HEK293 (cell line): ENCODE data around the gene KLF13.

Source experiments
- CTCF ChIA-PET: fragments of 350-600 bp; formaldehyde crosslinking; extraction: SDS; loops from one replicate; lab custom pipeline; 2021; ENCODE audit warnings: antibody characterized with exemption; lab: Yijun Ruan, JAX
- POLR2A ChIA-PET: fragments of 300-600 bp; formaldehyde crosslinking; extraction: SDS; loops from one replicate; lab custom pipeline; 2020; ENCODE audit warnings: antibody characterized with exemption, inconsistent platforms; lab: Yijun Ruan, JAX
- H3K27ac ChIP-seq: fragments of 200-500 bp; sonication (Bioruptor generic); 2 replicates; pipeline ENCODE4 v1.5.1; 2014; ENCODE audit warnings: low read depth, low read length, control low read depth, inconsistent platforms; ENCODE audit errors: extremely low read depth
- H3K36me3 ChIP-seq, 2 experiments: fragments of 200-500 bp in 1 of 2; sonication (Bioruptor generic) in 1 of 2; 1 replicate in 1 of 2; 2 replicates in 1 of 2; pipeline ENCODE4 v1.5.1; 2014 to 2017; ENCODE audit warnings: inconsistent platforms in 2 of 2, low read length in 2 of 2; ENCODE audit not compliant: control insufficient read depth in 2 of 2, insufficient read depth in 1 of 2
- H3K4me1 ChIP-seq: fragments of 200-500 bp; sonication (Bioruptor generic); 2 replicates; pipeline ENCODE4 v1.5.1; 2014; ENCODE audit warnings: mild to moderate bottlenecking, low read length, inconsistent platforms; ENCODE audit not compliant: control insufficient read depth, insufficient read depth
- H3K4me3 ChIP-seq: 2 replicates; pipeline ENCODE4 v1.5.1; 2011; ENCODE audit warnings: low read depth, mild to moderate bottlenecking, control low read depth, low read length, moderate library complexity
- H3K9me3 ChIP-seq: fragments of 200-500 bp; sonication (Bioruptor generic); 2 replicates; pipeline ENCODE4 v1.5.1; 2014; ENCODE audit warnings: low read depth, low read length, inconsistent platforms; ENCODE audit not compliant: control insufficient read depth, insufficient read depth
- EGR2 ChIP-seq: fragments of 450-650 bp; formaldehyde crosslinking; IDR thresholded peaks from 2 replicates; pipeline ENCODE4 v1.5.1; 2016; ENCODE audit warnings: low read depth, missing biosample characterization, missing genetic modification characterization
- GLI2 ChIP-seq: fragments of 450-650 bp; formaldehyde crosslinking; IDR thresholded peaks from 2 replicates; pipeline ENCODE4; 2017; ENCODE audit warnings: missing biosample characterization, missing genetic modification characterization, low read depth, borderline replicate concordance
- GLIS1 ChIP-seq: fragments of 450-650 bp; formaldehyde crosslinking; IDR thresholded peaks from 2 replicates; pipeline ENCODE4 v1.5.1; 2016; ENCODE audit warnings: missing biosample characterization, missing genetic modification characterization
- GLIS2 ChIP-seq: fragments of 450-650 bp; formaldehyde crosslinking; IDR thresholded peaks from 2 replicates; pipeline ENCODE4 v1.5.1; 2016; ENCODE audit warnings: missing biosample characterization, missing genetic modification characterization
- KLF1 ChIP-seq: fragments of 450-650 bp; formaldehyde crosslinking; IDR thresholded peaks from 2 replicates; pipeline ENCODE4 v1.5.1; 2016; ENCODE audit warnings: missing biosample characterization, missing genetic modification characterization
- KLF10 ChIP-seq: fragments of 450-650 bp; IDR thresholded peaks from 2 replicates; pipeline ENCODE4 v1.5.1; 2018; ENCODE audit warnings: missing biosample characterization, mild to moderate bottlenecking, missing genetic modification characterization
- KLF9 ChIP-seq: fragments of 450-650 bp; formaldehyde crosslinking; IDR thresholded peaks from 2 replicates; pipeline ENCODE4 v1.5.1; 2016; ENCODE audit warnings: missing biosample characterization, missing genetic modification characterization, low read depth
- PBX3 ChIP-seq: sonication (generic); formaldehyde crosslinking; IDR thresholded peaks from 2 replicates; pipeline ENCODE4 v1.8.1; 2022; ENCODE audit warnings: mild to moderate bottlenecking, moderate library complexity, missing genetic modification reagents
- SP2 ChIP-seq: fragments of 450-650 bp; formaldehyde crosslinking; IDR thresholded peaks from 2 replicates; pipeline ENCODE4 v1.5.1; 2016; ENCODE audit warnings: missing biosample characterization, missing genetic modification characterization
- SP7 ChIP-seq: fragments of 450-650 bp; formaldehyde crosslinking; IDR thresholded peaks from 2 replicates; pipeline ENCODE4 v1.5.1; 2016; ENCODE audit warnings: missing biosample characterization, missing genetic modification characterization
- ZFHX2 ChIP-seq: fragments of 450-650 bp; formaldehyde crosslinking; conservative IDR thresholded peaks from 2 replicates; pipeline ENCODE4 v1.5.1; 2016; ENCODE audit warnings: missing biosample characterization, missing genetic modification characterization
- ZFP69B ChIP-seq: fragments of 450-650 bp; formaldehyde crosslinking; IDR thresholded peaks from 2 replicates; pipeline ENCODE4 v1.5.1; 2016; ENCODE audit warnings: missing biosample characterization, missing genetic modification characterization
- ZIC2 ChIP-seq: fragments of 450-650 bp; formaldehyde crosslinking; IDR thresholded peaks from 2 replicates; pipeline ENCODE4 v1.5.1; 2016; ENCODE audit warnings: missing biosample characterization, missing genetic modification characterization
- ZNF121 ChIP-seq: fragments of 450-650 bp; formaldehyde crosslinking; IDR thresholded peaks from 2 replicates; pipeline ENCODE4 v1.5.1; 2016; ENCODE audit warnings: missing biosample characterization, missing genetic modification characterization
- ZNF16 ChIP-seq: fragments of 450-650 bp; formaldehyde crosslinking; IDR thresholded peaks from 2 replicates; pipeline ENCODE4 v1.5.1; 2016; ENCODE audit warnings: low read depth, missing biosample characterization, missing genetic modification characterization
- ZNF18 ChIP-seq: fragments of 450-650 bp; formaldehyde crosslinking; IDR thresholded peaks from 2 replicates; pipeline ENCODE4 v1.5.1; 2016; ENCODE audit warnings: missing biosample characterization, missing genetic modification characterization
- ZNF2 ChIP-seq: fragments of 450-650 bp; formaldehyde crosslinking; IDR thresholded peaks from 2 replicates; pipeline ENCODE4 v1.5.1; 2016; ENCODE audit warnings: missing biosample characterization, missing genetic modification characterization
- ZNF211 ChIP-seq: fragments of 450-650 bp; formaldehyde crosslinking; IDR thresholded peaks from 2 replicates; pipeline ENCODE4 v1.5.1; 2016; ENCODE audit warnings: low read depth, missing biosample characterization, missing genetic modification characterization
- ZNF223 ChIP-seq: fragments of 450-650 bp; formaldehyde crosslinking; IDR thresholded peaks from 2 replicates; pipeline ENCODE4 v1.5.1; 2016; ENCODE audit warnings: missing biosample characterization, missing genetic modification characterization
- ZNF248 ChIP-seq: fragments of 450-650 bp; formaldehyde crosslinking; IDR thresholded peaks from 2 replicates; pipeline ENCODE4 v1.5.1; 2017; ENCODE audit warnings: missing biosample characterization, missing genetic modification characterization
- ZNF335 ChIP-seq: fragments of 450-650 bp; formaldehyde crosslinking; conservative IDR thresholded peaks from 2 replicates; pipeline ENCODE4 v1.5.1; 2016; ENCODE audit warnings: missing biosample characterization, missing genetic modification characterization
- ZNF433 ChIP-seq: fragments of 450-650 bp; formaldehyde crosslinking; IDR thresholded peaks from 2 replicates; pipeline ENCODE4 v1.5.1; 2016; ENCODE audit warnings: missing biosample characterization, missing genetic modification characterization, low read depth
- ZNF501 ChIP-seq: fragments of 450-650 bp; formaldehyde crosslinking; IDR thresholded peaks from 2 replicates; pipeline ENCODE4 v1.5.1; 2016; ENCODE audit warnings: missing biosample characterization, missing genetic modification characterization
- ZNF701 ChIP-seq: fragments of 450-650 bp; formaldehyde crosslinking; IDR thresholded peaks from 2 replicates; pipeline ENCODE4 v1.5.1; 2016; ENCODE audit warnings: missing biosample characterization, missing genetic modification characterization
- ZNF791 ChIP-seq: fragments of 450-650 bp; formaldehyde crosslinking; IDR thresholded peaks from 2 replicates; pipeline ENCODE4 v1.5.1; 2016; ENCODE audit warnings: missing biosample characterization, missing genetic modification characterization
- ZSCAN30 ChIP-seq: fragments of 450-650 bp; IDR thresholded peaks from 2 replicates; pipeline ENCODE4 v1.5.1; 2018; ENCODE audit warnings: missing biosample characterization, mild to moderate bottlenecking, missing genetic modification characterization, moderate library complexity
- TF ChIP-seq, protein P1 (sequence below): fragments of 450-650 bp; formaldehyde crosslinking; IDR thresholded peaks from 2 replicates; pipeline ENCODE4 v1.5.0; 2017; ENCODE audit warnings: missing biosample characterization, missing genetic modification characterization, borderline replicate concordance
- TF ChIP-seq, protein P2 (sequence below): fragments of 450-650 bp; formaldehyde crosslinking; IDR thresholded peaks from 2 replicates; pipeline ENCODE4 v1.5.1; 2016; ENCODE audit warnings: missing biosample characterization, missing genetic modification characterization

Gene KLF13

DNA sequence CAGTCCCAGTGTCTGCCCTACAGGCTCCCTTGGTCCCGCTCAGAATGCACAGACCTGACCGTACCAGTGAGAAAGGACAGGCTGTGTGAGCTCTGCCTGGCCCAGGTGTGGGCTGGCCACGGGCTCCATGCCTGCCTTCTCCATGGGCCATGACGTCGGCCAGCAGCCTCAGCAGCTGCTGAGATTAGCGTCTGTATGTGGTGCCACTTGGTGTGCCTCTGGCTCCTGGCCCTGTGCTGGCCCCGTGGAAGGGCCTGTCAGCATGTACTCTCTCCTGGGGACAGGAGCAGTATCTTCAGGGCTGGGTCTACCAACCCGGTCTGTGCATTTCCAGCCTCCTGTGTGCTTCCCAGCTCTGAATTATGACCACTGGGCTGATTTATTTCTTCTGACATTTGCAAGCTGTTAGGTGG is 25.7 kb downstream of the KLF13 start:
- peaks cover 14% of the 10 kb centered on the region for H3K4me1 ChIP-seq
- POLR2A ChIA-PET: no interaction called here
- H3K9me3 ChIP-seq: no peaks in the 10 kb centered on the region
- no peak overlapping the region for H3K4me3 ChIP-seq
- H3K27ac ChIP-seq: peak overlapping the region; percentile 81; the same call in 1 of the 2 replicates
- CTCF ChIA-PET: interaction anchor here (0.6 to 1.2 kb wide), 2 partner anchors 86 to 137 kb away, joined by 3 read pairs; no protein-coding TSS in a partner anchor
- TF ChIP-seq SP2 (tag by site-specific recombination): no peak
- TF ChIP-seq PBX3: no peak
- TF ChIP-seq ZNF121: no peak
- TF ChIP-seq ZNF248: no peak
- no peak for TF ChIP-seq ZNF16 (tag by site-specific recombination)
- no peak for TF ChIP-seq ZNF433
- no peak for TF ChIP-seq ZNF223 (tag by site-specific recombination)
- TF ChIP-seq ZIC2 (tag by site-specific recombination): peak; percentile 51
- TF ChIP-seq GLIS1 (tag by site-specific recombination): peak; percentile 23; the same call in 1 of the 2 replicates
- H3K36me3 ChIP-seq: no peaks in the 10 kb centered on the region

DNA sequence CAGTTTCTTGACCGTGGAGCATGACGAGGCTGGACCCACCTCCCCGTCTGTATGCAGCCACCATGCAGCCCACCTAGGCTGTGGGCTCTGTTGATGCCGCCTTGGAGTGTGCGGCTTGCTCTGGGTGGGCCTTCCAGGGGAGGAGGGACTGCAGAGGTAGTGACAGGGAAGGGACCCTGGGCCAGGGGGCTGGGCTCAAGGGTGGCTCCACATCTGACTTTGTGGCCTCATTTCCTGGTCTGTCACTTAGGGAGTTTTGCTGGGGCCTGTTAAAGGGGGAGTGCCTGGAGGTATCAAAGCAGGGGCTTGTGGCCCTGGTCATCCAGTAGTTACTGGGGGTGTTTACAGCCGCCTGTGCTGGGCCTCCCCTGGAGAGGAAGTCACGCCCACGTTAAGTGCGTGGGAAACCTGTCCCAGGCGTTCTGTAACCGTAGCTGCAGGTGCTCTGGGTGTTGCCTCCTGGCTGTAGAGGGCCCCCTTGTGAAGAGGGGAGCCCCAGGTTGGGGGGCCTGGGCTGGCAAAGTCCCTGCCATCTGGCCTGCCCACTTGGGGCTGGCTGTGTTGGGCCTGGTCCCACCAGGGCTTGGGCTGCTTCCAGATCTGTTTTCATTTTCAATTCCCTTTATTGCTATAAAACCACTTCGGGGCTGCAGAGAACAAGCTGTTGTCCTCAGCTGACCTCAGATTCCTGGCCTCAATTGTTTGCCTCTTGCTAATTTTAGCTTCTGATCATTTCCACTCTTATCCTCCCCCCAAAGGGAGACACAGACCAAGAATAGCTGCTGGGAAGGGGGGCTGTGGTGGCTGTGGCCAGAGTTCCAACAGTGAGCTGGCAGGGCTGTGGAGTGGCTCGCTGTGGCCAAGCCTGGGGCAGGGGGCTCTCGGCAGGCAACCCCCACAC is 26.5 kb downstream of the KLF13 start:
- peaks cover 14% of the 10 kb centered on the region for H3K4me1 ChIP-seq
- H3K4me3 ChIP-seq: no peak overlapping the region
- peak overlapping the region; percentile 81 for H3K27ac ChIP-seq
- ChIA-PET POLR2A (no interaction called here), CTCF (interaction anchor here (0.7 to 0.8 kb wide), 2 partner anchors 42 to 80 kb away, joined by 3 read pairs; no protein-coding TSS in a partner anchor)
- no peaks in the 10 kb centered on the region for H3K9me3 ChIP-seq
- TF ChIP-seq GLIS2 (tag by site-specific recombination) (peak; percentile 62), ZNF18 (tag by site-specific recombination) (no peak), KLF1 (peak; percentile 17; the same call in 1 of the 2 replicates), ZIC2 (tag by site-specific recombination) (peak; percentile 42; the same call in 1 of the 2 replicates), ZSCAN30 (tag by site-specific recombination) (no peak), ZFP69B (tag by site-specific recombination) (peak; percentile 22; the same call in 1 of the 2 replicates), SP7 (tag by site-specific recombination) (no peak), SP2 (tag by site-specific recombination) (peak; percentile 27; the same call in 1 of the 2 replicates), ZFHX2 (tag by site-specific recombination) (peak; percentile 91), GLIS1 (tag by site-specific recombination) (peak; percentile 88), ZNF791 (tag by site-specific recombination) (no peak), KLF10 (no peak), KLF9 (tag by site-specific recombination) (0 out of 2 replicates have a peak, but pooled peaks have one; percentile 24), GLI2 (tag by site-specific recombination) (no peak), ZNF701 (tag by site-specific recombination) (no peak), ZNF2 (tag by site-specific recombination) (no peak), ZNF335 (tag by site-specific recombination) (peak; percentile 49; the same call in 1 of the 2 replicates), ZNF211 (tag by site-specific recombination) (no peak), ZNF501 (no peak), EGR2 (tag by site-specific recombination) (peak; percentile 82; the same call in 1 of the 2 replicates)
- TF ChIP-seq, protein P1, sequence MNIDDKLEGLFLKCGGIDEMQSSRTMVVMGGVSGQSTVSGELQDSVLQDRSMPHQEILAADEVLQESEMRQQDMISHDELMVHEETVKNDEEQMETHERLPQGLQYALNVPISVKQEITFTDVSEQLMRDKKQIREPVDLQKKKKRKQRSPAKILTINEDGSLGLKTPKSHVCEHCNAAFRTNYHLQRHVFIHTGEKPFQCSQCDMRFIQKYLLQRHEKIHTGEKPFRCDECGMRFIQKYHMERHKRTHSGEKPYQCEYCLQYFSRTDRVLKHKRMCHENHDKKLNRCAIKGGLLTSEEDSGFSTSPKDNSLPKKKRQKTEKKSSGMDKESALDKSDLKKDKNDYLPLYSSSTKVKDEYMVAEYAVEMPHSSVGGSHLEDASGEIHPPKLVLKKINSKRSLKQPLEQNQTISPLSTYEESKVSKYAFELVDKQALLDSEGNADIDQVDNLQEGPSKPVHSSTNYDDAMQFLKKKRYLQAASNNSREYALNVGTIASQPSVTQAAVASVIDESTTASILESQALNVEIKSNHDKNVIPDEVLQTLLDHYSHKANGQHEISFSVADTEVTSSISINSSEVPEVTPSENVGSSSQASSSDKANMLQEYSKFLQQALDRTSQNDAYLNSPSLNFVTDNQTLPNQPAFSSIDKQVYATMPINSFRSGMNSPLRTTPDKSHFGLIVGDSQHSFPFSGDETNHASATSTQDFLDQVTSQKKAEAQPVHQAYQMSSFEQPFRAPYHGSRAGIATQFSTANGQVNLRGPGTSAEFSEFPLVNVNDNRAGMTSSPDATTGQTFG (tag by site-specific recombination): no peak
- TF ChIP-seq, protein P2, sequence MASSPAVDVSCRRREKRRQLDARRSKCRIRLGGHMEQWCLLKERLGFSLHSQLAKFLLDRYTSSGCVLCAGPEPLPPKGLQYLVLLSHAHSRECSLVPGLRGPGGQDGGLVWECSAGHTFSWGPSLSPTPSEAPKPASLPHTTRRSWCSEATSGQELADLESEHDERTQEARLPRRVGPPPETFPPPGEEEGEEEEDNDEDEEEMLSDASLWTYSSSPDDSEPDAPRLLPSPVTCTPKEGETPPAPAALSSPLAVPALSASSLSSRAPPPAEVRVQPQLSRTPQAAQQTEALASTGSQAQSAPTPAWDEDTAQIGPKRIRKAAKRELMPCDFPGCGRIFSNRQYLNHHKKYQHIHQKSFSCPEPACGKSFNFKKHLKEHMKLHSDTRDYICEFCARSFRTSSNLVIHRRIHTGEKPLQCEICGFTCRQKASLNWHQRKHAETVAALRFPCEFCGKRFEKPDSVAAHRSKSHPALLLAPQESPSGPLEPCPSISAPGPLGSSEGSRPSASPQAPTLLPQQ (tag by site-specific recombination): peak; percentile 71
- H3K36me3 ChIP-seq: no peaks in the 10 kb centered on the region
